Amniotic epithelial cell (primary cell): ENCODE data around the gene TAP1.

Experiments used
- DNase-seq: peaks from one replicate; pipeline ENCODE4 v3.0.0-alpha.2; 2010; ENCODE audit warnings: low read depth

Gene TAP1

DNA sequence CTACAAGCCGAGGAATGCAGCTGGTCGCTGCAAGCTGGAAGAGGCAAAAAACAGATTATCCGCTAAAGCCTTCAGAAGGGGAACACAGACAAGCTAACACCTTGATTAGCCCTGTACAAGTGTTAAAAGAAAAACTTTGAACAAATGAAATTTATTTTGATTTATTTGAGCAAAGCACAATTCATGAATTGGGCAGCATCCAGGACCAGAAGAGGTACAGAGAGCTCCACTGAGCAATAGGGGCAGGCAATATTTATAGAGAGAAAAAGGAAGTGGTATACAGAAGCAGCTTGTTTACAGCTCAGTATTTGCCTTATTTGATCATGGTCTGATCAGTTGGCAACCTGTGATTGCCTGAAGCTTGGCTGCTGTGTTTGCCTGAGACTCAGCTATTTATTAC is 54.3 kb downstream of the TAP1 start:
- DNase-seq, result no peak

DNA sequence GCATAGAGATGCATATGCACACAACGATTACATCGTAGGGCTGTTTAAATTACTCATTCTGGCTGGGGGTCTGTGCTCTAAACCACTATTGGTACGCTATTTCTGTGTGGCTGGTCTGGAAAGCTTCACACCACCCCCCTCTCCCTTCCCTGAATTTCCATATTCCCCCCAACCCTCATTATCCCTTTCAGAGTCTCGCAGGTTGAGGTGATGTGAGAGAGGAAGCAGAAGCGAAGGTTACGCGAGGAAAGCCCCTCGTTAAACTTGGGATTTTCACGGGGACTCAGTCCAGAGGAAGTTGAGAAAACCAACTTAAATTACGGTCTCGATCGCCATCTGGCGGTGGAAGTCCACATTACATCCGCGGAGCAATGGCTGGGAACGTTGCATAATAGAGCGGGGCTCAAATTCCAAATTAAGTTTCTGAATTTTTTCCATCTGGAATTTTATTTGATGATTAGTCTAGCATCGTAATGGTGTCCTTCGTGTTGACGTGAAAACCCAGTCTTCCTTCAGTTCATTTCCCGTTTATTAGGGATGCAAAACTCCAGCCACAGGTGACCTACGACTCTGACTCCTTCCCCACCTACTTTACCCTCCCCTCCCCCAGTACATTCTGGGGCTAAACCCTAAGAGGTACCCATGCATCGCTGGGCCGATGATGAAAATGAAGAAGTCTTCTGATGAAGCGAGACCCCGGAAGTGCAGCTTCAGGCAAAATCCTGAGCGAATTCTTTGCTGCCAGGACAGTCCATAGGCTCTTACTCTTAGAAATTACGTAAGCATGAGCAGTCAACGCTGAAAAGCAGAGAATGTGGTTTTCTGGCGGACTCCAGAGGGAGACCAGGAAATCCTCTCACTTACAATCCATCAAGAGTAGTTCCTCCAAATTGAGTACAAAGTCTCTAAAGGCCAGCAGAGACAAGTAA is 56.4 kb downstream of the TAP1 start:
- DNase-seq, result peak; percentile 68
